NOMO-1 treated with dmso at 0.1 percent for 144 hours (cell line): ENCODE data around the gene MIPOL1.

Experiments
- DNase-seq: peaks from one replicate; lab custom pipeline; 2025; ENCODE audit not compliant: unreplicated experiment; lab: John Stamatoyannopoulos, UW

MIPOL1 gene

GRCh38 chr14:37594238-37594970 lies 396.7 kb downstream of the MIPOL1 start:
- peak; percentile 53 for DNase-seq

GRCh38 chr14:37594971-37595808 lies 397.5 kb downstream of the MIPOL1 start, which contains the start of the genes FOXA1 and TTC6:
TSS of gene FOXA1 (minus strand) at chr14:37595249. CDS start at chr14:37594972, 277 bp downstream.
TSS of gene TTC6 (plus strand) at chr14:37595629. CDS start at chr14:37622065, 26,436 bp downstream.
- peak; percentile 30 for DNase-seq

GRCh38 chr14:37595809-37596621 lies 398.3 kb downstream of the MIPOL1 start:
- peak; percentile 56 for DNase-seq

GRCh38 chr14:37596790-37597472 lies 399.2 kb downstream of the MIPOL1 start:
- DNase-seq: no peak

GRCh38 chr14:37597538-37597913 lies 399.8 kb downstream of the MIPOL1 start:
- no peak for DNase-seq

GRCh38 chr14:37597914-37598746 lies 400.4 kb downstream of the MIPOL1 start:
- no peak for DNase-seq

- no peak for DNase-seq
Measured at GRCh38 chr14:37598747-37599506, 401.2 kb downstream of the MIPOL1 start.

GRCh38 chr14:37599507-37600368 lies 402.0 kb downstream of the MIPOL1 start:
- DNase-seq: no peak

GRCh38 chr14:37600880-37601741 lies 403.4 kb downstream of the MIPOL1 start:
- DNase-seq: no peak

GRCh38 chr14:37601865-37602264 lies 404.1 kb downstream of the MIPOL1 start:
- DNase-seq: no peak
